H1 (cell line): ENCODE measurements around the gene TNFRSF14. TPM values are rescaled to one million over a fixed set of nuclear protein-coding genes. Genes with fewer than 3 reads are reported as not detected.

ENCODE experiments used
- CTCF ChIA-PET: fragments of 300-600 bp; sonication (Branson Sonifier 250); formaldehyde crosslinking; loops from one replicate; lab custom pipeline; 2021; ENCODE audit not compliant: partially characterized antibody; lab: Charles Lee
- POLR2A ChIA-PET: fragments of 300-600 bp; sonication (Branson Sonifier 250); formaldehyde crosslinking; loops from one replicate; lab custom pipeline; 2021; ENCODE audit warnings: inconsistent platforms; ENCODE audit not compliant: partially characterized antibody; lab: Charles Lee
- DNase-seq, 2 experiments: peaks; one replicate each; pipeline versions ENCODE4 v3.0.0 to v3.0.0-alpha.2; 2010 to 2022; ENCODE audit warnings: low spot score in 2 of 2, low read depth in 1 of 2, mixed read lengths in 1 of 2
- FAIRE-seq: peaks from 2 replicates; lab custom pipeline; 2011; peaks lifted over from hg19 to GRCh38; lab: Jason Lieb, UNC
- H2AFZ ChIP-seq: 2 replicates; pipeline ENCODE4 v1.8.1; 2012; ENCODE audit warnings: low read length, inconsistent platforms
- H2AK5ac ChIP-seq: 2 replicates; pipeline ENCODE4 v1.6.1; 2013; ENCODE audit warnings: low read depth, low read length
- H2BK120ac ChIP-seq: replicated peaks from 2 replicates; pipeline ENCODE3; 2013; ENCODE audit warnings: low read depth, low read length, inconsistent platforms
- H2BK12ac ChIP-seq: 2 replicates; pipeline ENCODE4 v1.6.1; 2013; ENCODE audit warnings: low read depth, low read length
- H2BK15ac ChIP-seq: 2 replicates; pipeline ENCODE4 v1.6.1; 2013; ENCODE audit warnings: low read length
- H2BK20ac ChIP-seq: 2 replicates; pipeline ENCODE4 v1.6.1; 2013; ENCODE audit warnings: low read length
- H2BK5ac ChIP-seq: 2 replicates; pipeline ENCODE4 v1.6.1; 2013; ENCODE audit warnings: low read depth, low read length
- H3K14ac ChIP-seq: 2 replicates; pipeline ENCODE4 v1.6.1; 2013; ENCODE audit warnings: inconsistent platforms; ENCODE audit not compliant: insufficient read length
- H3K18ac ChIP-seq: 2 replicates; pipeline ENCODE4 v1.6.1; 2013; ENCODE audit warnings: low read length; ENCODE audit errors: extremely low read depth
- H3K23ac ChIP-seq: 2 replicates; pipeline ENCODE4 v1.6.1; 2013; ENCODE audit warnings: inconsistent platforms; ENCODE audit not compliant: insufficient read length
- H3K23me2 ChIP-seq: 2 replicates; pipeline ENCODE4 v1.6.1; 2013; ENCODE audit warnings: low read depth, low read length
- H3K27ac ChIP-seq: 2 replicates; pipeline ENCODE4 v1.6.1; 2011; ENCODE audit warnings: low read depth, low read length, inconsistent platforms
- H3K27me3 ChIP-seq, 4 experiments: replicated peaks in 1 of 4; 1 replicate in 1 of 4; 2 replicates in 3 of 4; pipeline versions ENCODE4 v1.6.1 to v1.8.1; 2011 to 2013; ENCODE audit warnings: low read length in 3 of 4, mild to moderate bottlenecking in 3 of 4, inconsistent platforms in 2 of 4, mixed read lengths in 2 of 4, moderate library complexity in 1 of 4; ENCODE audit not compliant: control insufficient read depth in 3 of 4, insufficient read depth in 3 of 4; ENCODE audit errors: extremely low read depth in 1 of 4
- H3K36me3 ChIP-seq, 4 experiments: 2 replicates each; pipeline versions ENCODE4 v1.6.1 to v1.8.1; 2011 to 2013; ENCODE audit warnings: mild to moderate bottlenecking in 4 of 4, low read length in 3 of 4, moderate library complexity in 2 of 4, control low read depth in 1 of 4, inconsistent platforms in 1 of 4; ENCODE audit not compliant: insufficient read depth in 4 of 4, control insufficient read depth in 2 of 4
- H3K4ac ChIP-seq: replicated peaks from 2 replicates; pipeline ENCODE3; 2013; ENCODE audit warnings: low read length, low read depth, mixed read lengths, inconsistent platforms; ENCODE audit not compliant: insufficient read length
- H3K4me1 ChIP-seq, 4 experiments: replicated peaks in 1 of 4; 1 replicate in 1 of 4; 2 replicates in 3 of 4; pipeline versions ENCODE4 v1.6.1 to v1.8.1; 2011 to 2013; ENCODE audit warnings: low read length in 3 of 4, inconsistent platforms in 2 of 4, mixed read lengths in 1 of 4; ENCODE audit not compliant: insufficient read depth in 4 of 4, control insufficient read depth in 3 of 4
- H3K4me2 ChIP-seq, 2 experiments: 2 replicates each; pipeline versions ENCODE4 v1.6.1 to v1.8.1; 2011 to 2013; ENCODE audit warnings: low read depth in 2 of 2, low read length in 2 of 2, control low read depth in 1 of 2, inconsistent platforms in 1 of 2, mild to moderate bottlenecking in 1 of 2; ENCODE audit not compliant: insufficient read depth in 1 of 2
- H3K4me3 ChIP-seq, 4 experiments: fragments of 200-600, 300-600 bp in 1 of 4; sonication (generic), shearing (Covaris generic), sonication (Bioruptor Twin) in 1 of 4; 2 replicates each; pipeline versions ENCODE4 v1.5.1 to v1.8.1; 2011 to 2016; ENCODE audit warnings: low read length in 4 of 4, low read depth in 3 of 4, control low read depth in 2 of 4, inconsistent platforms in 2 of 4, mild to moderate bottlenecking in 2 of 4, mixed read lengths in 1 of 4, moderate library complexity in 1 of 4; ENCODE audit not compliant: insufficient read depth in 2 of 4; ENCODE audit errors: extremely low read depth in 1 of 4
- H3K56ac ChIP-seq: replicated peaks from 2 replicates; pipeline ENCODE3; 2013; ENCODE audit warnings: low read depth, mild to moderate bottlenecking, mixed read lengths, low read length, inconsistent platforms; ENCODE audit not compliant: insufficient read length
- H3K79me1 ChIP-seq: 2 replicates; pipeline ENCODE4 v1.6.1; 2013; ENCODE audit warnings: low read depth, low read length, control low read depth
- H3K79me2 ChIP-seq, 2 experiments: 2 replicates each; pipeline versions ENCODE4 v1.6.1 to v1.8.1; 2012 to 2013; ENCODE audit warnings: low read length in 2 of 2, mild to moderate bottlenecking in 2 of 2, inconsistent platforms in 1 of 2; ENCODE audit not compliant: insufficient read depth in 2 of 2, control insufficient read depth in 1 of 2
- H3K9ac ChIP-seq, 4 experiments: replicated peaks in 1 of 4; 1 replicate in 1 of 4; 2 replicates in 3 of 4; pipeline versions ENCODE4 v1.6.1 to v1.8.1; 2011 to 2013; ENCODE audit warnings: low read depth in 3 of 4, low read length in 3 of 4, control low read depth in 2 of 4, mild to moderate bottlenecking in 2 of 4, moderate library complexity in 2 of 4, inconsistent platforms in 1 of 4; ENCODE audit errors: extremely low read depth in 1 of 4
- H3K9me3 ChIP-seq, 2 experiments: 2 replicates each; pipeline versions ENCODE4 v1.6.1 to v1.8.1; 2012 to 2013; ENCODE audit warnings: mild to moderate bottlenecking in 2 of 2, moderate library complexity in 2 of 2, control low read depth in 1 of 2, inconsistent platforms in 1 of 2, low read depth in 1 of 2, low read length in 1 of 2, mixed read lengths in 1 of 2; ENCODE audit not compliant: insufficient read depth in 2 of 2
- H4K20me1 ChIP-seq, 2 experiments: replicated peaks in 1 of 2; 2 replicates each; pipeline versions ENCODE3 to v1.8.1; 2011 to 2013; ENCODE audit warnings: inconsistent platforms in 2 of 2, low read length in 2 of 2, mild to moderate bottlenecking in 1 of 2; ENCODE audit not compliant: insufficient read depth in 2 of 2, control insufficient read depth in 1 of 2
- H4K5ac ChIP-seq: 2 replicates; pipeline ENCODE4 v1.6.1; 2013; ENCODE audit warnings: low read length, low read depth, mixed read lengths, inconsistent platforms; ENCODE audit not compliant: insufficient read length
- H4K8ac ChIP-seq: 2 replicates; pipeline ENCODE4 v1.8.0; 2013; ENCODE audit warnings: mild to moderate bottlenecking, moderate library complexity, low read length, inconsistent platforms; ENCODE audit not compliant: insufficient read depth; ENCODE audit errors: extremely low read depth
- H4K91ac ChIP-seq: replicated peaks from 2 replicates; pipeline ENCODE3; 2013; ENCODE audit warnings: low read length, mixed read lengths, inconsistent platforms; ENCODE audit not compliant: insufficient read length
- JUN ChIP-seq: IDR thresholded peaks from 2 replicates; pipeline ENCODE4 v1.6.1; 2011; ENCODE audit warnings: low read depth, mild to moderate bottlenecking, improper control_type of control experiment, low read length
- KDM4A ChIP-seq: IDR thresholded peaks from one replicate; pipeline ENCODE4 v1.7.1; 2012; ENCODE audit warnings: low read depth, mild to moderate bottlenecking, moderate library complexity, low read length, inconsistent platforms; ENCODE audit not compliant: severe bottlenecking
- POLR2AphosphoS5 ChIP-seq: IDR thresholded peaks from 2 replicates; pipeline ENCODE4 v1.6.1; 2011; ENCODE audit warnings: low read depth, low read length
- WGBS, 2 experiments: shearing (Covaris generic) in 1 of 2; methylation state at CpG; one replicate each; pipeline versions ENCODE4 v1.1.6 to v1.1.7; 2013 to 2015; ENCODE audit warnings: low lambda C conversion rate in 2 of 2, mixed read lengths in 2 of 2, inconsistent platforms in 1 of 2, low coverage in 1 of 2, missing lambda C conversion rate in 1 of 2; ENCODE audit not compliant: insufficient replicate concordance in 2 of 2, insufficient coverage in 1 of 2, insufficient read length in 1 of 2; ENCODE audit errors: extremely low coverage in 1 of 2, missing lambda C conversion rate in 1 of 2; 5-methylcytosine and 5-hydroxymethylcytosine counted together
- polyA plus RNA-seq, 7 experiments: library from polyadenylated mRNA; depleted of rRNA in 3 of 7; stranded (reverse) in 5 of 7; unstranded in 2 of 7; fragments of >200 nt in 5 of 7; fragments of 200-250 nt in 2 of 7; gene quantifications; 1 replicate in 5 of 7; 2 replicates in 1 of 7; 4 replicates in 1 of 7; pipeline versions ENCODE4 v1.2.1 to v1.2.3, GENCODE V29; 2011 to 2013; ENCODE audit warnings: missing spikeins in 2 of 7, mixed read lengths in 2 of 7
- total RNA-seq: library from RNA; stranded (reverse); fragmentation: NEBNext Ultra II Directional; extraction: Animal tissue kit (Norgen Biotek cat#: 25700); gene quantifications from 2 replicates; pipeline ENCODE4 v1.2.1, GENCODE V29; 2021

Gene TNFRSF14
- total and polyA plus RNA-seq, 2 of the 8 experiments (the other 6 are each of a cell fraction or from before 2014, with no cell fraction given): 0.36 to 0.50 TPM

GRCh38 chr1:2587071-2587859, 31.1 kb downstream of the TNFRSF14 start:
- H3K4me3 ChIP-seq: peak overlapping the region; percentile 68 to 88 (median 78)
- H2AFZ ChIP-seq: 0 out of 2 replicates have a peak overlapping the region, but pooled peaks have one; percentile 10
- no peaks in the 10 kb centered on the region for H3K27me3 ChIP-seq
- no peak overlapping the region for H3K14ac ChIP-seq
- no peaks in the 10 kb centered on the region; the same call in 1 of the 2 replicates for H3K79me1 ChIP-seq
- peaks cover 0 to 8% (median 0%) of the 10 kb centered on the region in 4 experiments; a peak in 1 of 8 replicates for H3K36me3 ChIP-seq
- H3K18ac ChIP-seq: no peak overlapping the region; the same call in none of the 2 replicates
- no peak overlapping the region for H2BK15ac ChIP-seq
- H3K23ac ChIP-seq: no peak overlapping the region
- no peak overlapping the region for H2BK5ac ChIP-seq
- DNase-seq: peak in 1 of 2 experiments; percentile 73
- peaks cover 2 to 3% of the 10 kb centered on the region in 2 experiments for H4K20me1 ChIP-seq
- H4K91ac ChIP-seq: peak overlapping the region; percentile 40
- peaks cover 12% of the 10 kb centered on the region for H3K23me2 ChIP-seq
- H2BK20ac ChIP-seq: no peak overlapping the region
- ChIA-PET POLR2A (no interaction called here), CTCF (interaction anchor here (0.8 kb wide), 1 partner anchor 9 kb away, joined by 3 read pairs; no protein-coding TSS in a partner anchor)
- peak overlapping the region in 3 of 4 experiments; percentile 19 to 45 (median 34); a peak in 3 of 7 replicates for H3K9ac ChIP-seq
- H3K4me2 ChIP-seq: peak overlapping the region; percentile 83
- H2BK120ac ChIP-seq: no peak overlapping the region
- no peak overlapping the region for H2AK5ac ChIP-seq
- no peak overlapping the region for H3K4ac ChIP-seq
- H2BK12ac ChIP-seq: no peak overlapping the region
- no peak for FAIRE-seq
- no peaks in the 10 kb centered on the region for H3K79me2 ChIP-seq
- no peak overlapping the region; the same call in 1 of the 2 replicates for H4K8ac ChIP-seq
- peak overlapping the region; percentile 69 for H3K56ac ChIP-seq
- peaks cover 0 to 25% (median 9%) of the 10 kb centered on the region in 4 experiments; a peak in 4 of 7 replicates for H3K4me1 ChIP-seq
- H3K9me3 ChIP-seq: peaks cover 0 to 12% of the 10 kb centered on the region in 2 experiments; a peak in 2 of 4 replicates
- no peak overlapping the region for H3K27ac ChIP-seq
- no peak overlapping the region for H4K5ac ChIP-seq
- TF ChIP-seq KDM4A (peak; percentile 47), JUN (no peak), POLR2AphosphoS5 (no peak)
- WGBS, 2 experiments: 11% methylated on average over 43 of the region's 52 CpGs; no CpG with 5 or more reads in 1 of the 2 experiments
